GF-D8 (cell line): ENCODE data around the gene WDR17.

ENCODE experiments used
- DNase-seq: peaks from one replicate; lab custom pipeline; 2025; lab: John Stamatoyannopoulos, UW

The WDR17 gene

GRCh38 chr4:176090115-176090514, 24.5 kb downstream of the WDR17 start:
- peak; percentile 48 for DNase-seq

- DNase-seq = no peak
These were observed 33.7 kb downstream of the WDR17 start for GRCh38 chr4:176099314-176099713.

GRCh38 chr4:176102414-176103063, 36.9 kb downstream of the WDR17 start:
- DNase-seq = no peak

- DNase-seq = no peak
These were observed 42.1 kb downstream of the WDR17 start for GRCh38 chr4:176107695-176108094.

- DNase-seq = no peak
These were observed 58.2 kb downstream of the WDR17 start for GRCh38 chr4:176123710-176124407.

GRCh38 chr4:176125063-176125462, 59.4 kb downstream of the WDR17 start:
- DNase-seq = no peak

- no peak for DNase-seq
These were observed 69.0 kb downstream of the WDR17 start for GRCh38 chr4:176134670-176135069.

- no peak for DNase-seq
These were observed 72.0 kb downstream of the WDR17 start for GRCh38 chr4:176137631-176138030.

- no peak for DNase-seq
These were observed 73.9 kb downstream of the WDR17 start for GRCh38 chr4:176139518-176139917.

- no peak for DNase-seq
These were observed 76.6 kb downstream of the WDR17 start for GRCh38 chr4:176142253-176142652.

GRCh38 chr4:176149680-176150355, 84.2 kb downstream of the WDR17 start:
- DNase-seq = no peak

- no peak for DNase-seq
These were observed 84.7 kb downstream of the WDR17 start for GRCh38 chr4:176150356-176150682.

GRCh38 chr4:176150704-176151103, 85.1 kb downstream of the WDR17 start:
- DNase-seq = no peak

GRCh38 chr4:176153124-176153523, 87.5 kb downstream of the WDR17 start:
- no peak for DNase-seq

- no peak for DNase-seq
These were observed 91.0 kb downstream of the WDR17 start for GRCh38 chr4:176156656-176157055.

- DNase-seq = no peak
These were observed 97.4 kb downstream of the WDR17 start for GRCh38 chr4:176163041-176163440.

- no peak for DNase-seq
These were observed 119.4 kb downstream of the WDR17 start for GRCh38 chr4:176185051-176185450.

GRCh38 chr4:176186067-176186466, 120.4 kb downstream of the WDR17 start:
- no peak for DNase-seq

- DNase-seq = no peak
These were observed 121.2 kb downstream of the WDR17 start for GRCh38 chr4:176186671-176187395.

GRCh38 chr4:176187624-176188023, 122.0 kb downstream of the WDR17 start:
- DNase-seq = no peak

GRCh38 chr4:176188654-176189053, 123.0 kb downstream of the WDR17 start:
- no peak for DNase-seq

GRCh38 chr4:176189891-176190795, 124.5 kb downstream of the WDR17 start:
- no peak for DNase-seq
